IPS DF 19.7 (cell line): ENCODE results near the gene ATAD3A.

Experiments used
- DNase-seq: peaks from one replicate; pipeline ENCODE4 v3.0.0-alpha.2; 2013; ENCODE audit warnings: low read depth, low spot score

The ATAD3A gene

GRCh38 chr1:1582585-1583346, 70.8 kb downstream of the ATAD3A start:
- DNase-seq: no peak

- DNase-seq: no peak
Observed at GRCh38 chr1:1583347-1584010, 71.5 kb downstream of the ATAD3A start.
